Hepatocyte (in vitro differentiated cells): ENCODE measurements around the gene NKRF. TPM values are rescaled to one million over a fixed set of nuclear protein-coding genes. Genes with fewer than 3 reads are reported as not detected.

Source experiments
- DNase-seq: peaks from one replicate; pipeline ENCODE4 v3.0.0-alpha.2; 2016; ENCODE audit warnings: low spot score
- H2AFZ ChIP-seq: fragments of 200-600 bp; sonication (generic); 2 replicates; pipeline ENCODE4 v1.6.0; 2016; ENCODE audit warnings: antibody characterized with exemption, mild to moderate bottlenecking
- H3K27ac ChIP-seq: fragments of 200-600 bp; sonication (generic); 2 replicates; pipeline ENCODE4 v1.5.1; 2016; ENCODE audit warnings: mild to moderate bottlenecking
- H3K27me3 ChIP-seq: fragments of 200-600 bp; sonication (generic); 2 replicates; pipeline ENCODE4 v1.6.1; 2016
- H3K36me3 ChIP-seq: fragments of 200-600 bp; sonication (generic); replicated peaks from 2 replicates; pipeline ENCODE4 v1.5.1; 2016; ENCODE audit warnings: low read depth; ENCODE audit not compliant: insufficient read depth
- H3K4me1 ChIP-seq: fragments of 200-600 bp; sonication (generic); 2 replicates; pipeline ENCODE4 v1.5.1; 2016; ENCODE audit warnings: mild to moderate bottlenecking, moderate library complexity; ENCODE audit not compliant: insufficient read depth
- H3K4me2 ChIP-seq: fragments of 200-600 bp; sonication (generic); 2 replicates; pipeline ENCODE4 v1.6.0; 2016
- H3K4me3 ChIP-seq: fragments of 200-600 bp; sonication (generic); 2 replicates; pipeline ENCODE4 v1.5.1; 2016; ENCODE audit warnings: mild to moderate bottlenecking
- H3K79me2 ChIP-seq: fragments of 200-600 bp; sonication (generic); 2 replicates; pipeline ENCODE4 v1.6.0; 2017; ENCODE audit warnings: mild to moderate bottlenecking
- H3K9me2 ChIP-seq: fragments of 200-600 bp; sonication (generic); replicated peaks from 2 replicates; pipeline ENCODE4 v1.6.0; 2017; ENCODE audit warnings: mild to moderate bottlenecking; ENCODE audit not compliant: insufficient read depth
- H3K9me3 ChIP-seq: fragments of 200-600 bp; sonication (generic); 2 replicates; pipeline ENCODE4 v1.5.1; 2016; ENCODE audit warnings: low read depth, mild to moderate bottlenecking
- H4K20me1 ChIP-seq: fragments of 200-600 bp; sonication (generic); 2 replicates; pipeline ENCODE4 v1.6.0; 2016; ENCODE audit warnings: mild to moderate bottlenecking; ENCODE audit not compliant: insufficient read depth, poor library complexity, severe bottlenecking
- EZH2 ChIP-seq: fragments of 200-600 bp; sonication (generic); IDR thresholded peaks from 2 replicates; pipeline ENCODE4 v1.6.1; 2016; ENCODE audit warnings: antibody characterized with exemption, mild to moderate bottlenecking, borderline replicate concordance
- EZH2phosphoT487 ChIP-seq: fragments of 200-600 bp; sonication (generic); IDR thresholded peaks from one replicate; pipeline ENCODE4 v1.6.1; 2018; ENCODE audit warnings: antibody characterized with exemption, mild to moderate bottlenecking, low read depth, moderate library complexity; ENCODE audit not compliant: unreplicated experiment, severe bottlenecking
- WGBS: methylation state at CpG from one replicate; pipeline ENCODE4 v1.1.6; 2016; ENCODE audit warnings: low lambda C conversion rate; ENCODE audit errors: missing lambda C conversion rate; 5-methylcytosine and 5-hydroxymethylcytosine counted together
- polyA plus RNA-seq: library from polyadenylated mRNA; unstranded; fragments of >200 nt; fragmentation: Nextera tagmentation; extraction: Ambion mirVana; gene quantifications from 2 replicates; pipeline ENCODE4 v1.2.1, GENCODE V29; 2016
- total RNA-seq: library from RNA; depleted of rRNA; stranded (reverse); fragments of >200 nt; gene quantifications from 2 replicates; pipeline ENCODE4 v1.2.3, GENCODE V29; 2014
- TF ChIP-seq, protein P1 (sequence below): fragments of 200-600 bp; sonication (generic); IDR thresholded peaks from 2 replicates; pipeline ENCODE4 v1.5.1; 2016; ENCODE audit warnings: antibody characterized with exemption, mild to moderate bottlenecking; ENCODE audit not compliant: poor library complexity

Gene NKRF
- total and polyA plus RNA-seq, 2 experiments from 2014 or later, result 3.0 to 9.0 TPM

GRCh38 chrX:119624951-119625668, 18.9 kb upstream of the NKRF start:
- Histone ChIP-seq H3K9me3 (no peaks in the 10 kb centered on the region), H3K79me2 (no peaks in the 10 kb centered on the region), H3K27me3 (no peaks in the 10 kb centered on the region), H3K27ac (no peak overlapping the region), H3K9me2 (no peaks in the 10 kb centered on the region), H3K4me2 (no peak overlapping the region), H2AFZ (no peak overlapping the region), H4K20me1 (no peaks in the 10 kb centered on the region), H3K36me3 (no peaks in the 10 kb centered on the region), H3K4me3 (no peak overlapping the region), H3K4me1 (no peaks in the 10 kb centered on the region)
- no peak for DNase-seq
- TF ChIP-seq EZH2phosphoT487, result no peak
- TF ChIP-seq, protein P1, sequence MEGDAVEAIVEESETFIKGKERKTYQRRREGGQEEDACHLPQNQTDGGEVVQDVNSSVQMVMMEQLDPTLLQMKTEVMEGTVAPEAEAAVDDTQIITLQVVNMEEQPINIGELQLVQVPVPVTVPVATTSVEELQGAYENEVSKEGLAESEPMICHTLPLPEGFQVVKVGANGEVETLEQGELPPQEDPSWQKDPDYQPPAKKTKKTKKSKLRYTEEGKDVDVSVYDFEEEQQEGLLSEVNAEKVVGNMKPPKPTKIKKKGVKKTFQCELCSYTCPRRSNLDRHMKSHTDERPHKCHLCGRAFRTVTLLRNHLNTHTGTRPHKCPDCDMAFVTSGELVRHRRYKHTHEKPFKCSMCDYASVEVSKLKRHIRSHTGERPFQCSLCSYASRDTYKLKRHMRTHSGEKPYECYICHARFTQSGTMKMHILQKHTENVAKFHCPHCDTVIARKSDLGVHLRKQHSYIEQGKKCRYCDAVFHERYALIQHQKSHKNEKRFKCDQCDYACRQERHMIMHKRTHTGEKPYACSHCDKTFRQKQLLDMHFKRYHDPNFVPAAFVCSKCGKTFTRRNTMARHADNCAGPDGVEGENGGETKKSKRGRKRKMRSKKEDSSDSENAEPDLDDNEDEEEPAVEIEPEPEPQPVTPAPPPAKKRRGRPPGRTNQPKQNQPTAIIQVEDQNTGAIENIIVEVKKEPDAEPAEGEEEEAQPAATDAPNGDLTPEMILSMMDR, result no peak
- TF ChIP-seq EZH2, result no peak
- WGBS, result 85% methylated on average over 10 of the region's 10 CpGs

DNA sequence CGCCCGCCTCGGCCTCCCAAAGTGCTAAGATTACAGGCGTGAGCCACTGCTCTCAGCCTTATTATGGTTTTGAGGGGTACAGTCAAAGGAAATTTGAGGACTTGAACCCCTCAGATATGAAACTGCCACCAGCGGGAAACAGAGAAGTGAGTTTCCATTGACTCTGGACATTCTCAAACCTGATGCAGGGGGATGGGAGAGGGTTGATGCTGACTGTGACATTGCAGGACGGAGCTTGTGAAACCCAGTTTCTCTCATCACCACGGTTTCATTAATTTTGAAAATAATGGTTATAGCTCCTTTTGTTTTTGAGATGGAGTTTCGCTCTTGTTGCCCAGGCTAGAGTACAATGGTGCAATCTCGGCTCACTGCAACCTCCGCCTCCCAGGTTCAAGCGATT, 18.2 kb upstream of the NKRF start:
- H3K9me2 ChIP-seq, result no peaks in the 10 kb centered on the region
- H3K4me3 ChIP-seq, result no peak overlapping the region
- H3K79me2 ChIP-seq, result no peaks in the 10 kb centered on the region
- DNase-seq, result no peak
- no peaks in the 10 kb centered on the region for H3K9me3 ChIP-seq
- H3K27ac ChIP-seq, result no peak overlapping the region
- no peak overlapping the region for H2AFZ ChIP-seq
- H3K27me3 ChIP-seq, result no peaks in the 10 kb centered on the region
- no peaks in the 10 kb centered on the region for H3K4me1 ChIP-seq
- WGBS, result 91% methylated on average over 11 of the region's 11 CpGs
- H4K20me1 ChIP-seq, result no peaks in the 10 kb centered on the region
- no peaks in the 10 kb centered on the region for H3K36me3 ChIP-seq
- H3K4me2 ChIP-seq, result no peak overlapping the region
- no peak for TF ChIP-seq EZH2
- TF ChIP-seq EZH2phosphoT487, result no peak
- TF ChIP-seq, protein P1, result no peak

DNA sequence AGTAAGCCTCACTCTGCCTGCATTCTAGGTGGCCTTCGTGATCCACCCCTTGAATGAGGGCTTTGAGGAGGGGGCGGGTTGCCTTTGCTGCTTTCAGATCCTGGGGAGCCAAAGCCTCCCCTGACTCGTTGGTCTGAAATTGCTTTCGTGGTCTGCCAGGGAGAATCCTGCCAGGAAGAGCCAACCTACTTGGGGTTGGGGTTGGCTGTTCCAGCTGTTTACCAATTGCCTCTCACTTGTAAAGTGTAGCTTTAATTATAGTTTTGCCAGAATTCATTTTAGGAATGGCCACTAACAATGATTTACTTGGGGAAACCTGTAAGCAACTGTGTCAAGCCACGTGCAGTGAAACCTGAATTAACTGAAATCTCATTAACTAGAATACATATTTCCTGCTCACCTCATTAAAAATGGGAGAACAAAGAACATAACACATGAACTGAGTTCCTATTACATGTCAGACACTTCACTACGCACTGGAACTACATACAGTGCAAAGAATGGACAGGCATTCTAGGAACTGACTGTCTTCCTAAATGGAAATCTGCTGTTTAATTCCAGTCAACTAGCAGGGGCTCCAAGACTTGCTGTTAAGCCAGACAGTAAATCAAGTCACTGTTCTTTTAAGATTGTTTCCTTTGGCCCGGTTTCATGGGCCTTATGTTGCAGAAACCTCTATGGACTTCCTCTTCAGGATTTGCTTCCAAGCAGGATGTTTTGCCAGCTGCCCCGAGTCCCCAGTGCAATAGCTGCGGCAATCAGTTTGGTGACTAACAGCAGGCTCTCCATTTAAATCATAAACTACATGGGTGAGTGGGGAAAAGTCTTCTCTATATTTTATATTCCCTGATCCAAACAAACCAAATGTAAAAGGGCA, 16.4 kb upstream of the NKRF start:
- no peak overlapping the region for H3K4me2 ChIP-seq

More for the DNA sequence above, 16.4 kb upstream of the NKRF start:
- no peak overlapping the region for H2AFZ ChIP-seq
- H3K9me2 ChIP-seq, result no peaks in the 10 kb centered on the region
- TF ChIP-seq, protein P1, result no peak
- TF ChIP-seq EZH2, result no peak
- TF ChIP-seq EZH2phosphoT487, result no peak
- DNase-seq, result peak; percentile 23
- peak overlapping the region; percentile 9 for H3K27ac ChIP-seq
- H3K4me3 ChIP-seq, result no peak overlapping the region
- H3K9me3 ChIP-seq, result no peaks in the 10 kb centered on the region
- H4K20me1 ChIP-seq, result no peaks in the 10 kb centered on the region
- no peaks in the 10 kb centered on the region for H3K4me1 ChIP-seq
- no peaks in the 10 kb centered on the region for H3K36me3 ChIP-seq
- H3K27me3 ChIP-seq, result no peaks in the 10 kb centered on the region
- WGBS, result 70% methylated on average over 9 of the region's 9 CpGs
- no peaks in the 10 kb centered on the region for H3K79me2 ChIP-seq
